Naive B cell (primary cell): ENCODE measurements around the gene ETV6. TPM values are rescaled to one million over a fixed set of nuclear protein-coding genes. Genes with fewer than 3 reads are reported as not detected.

ENCODE experiments used
- ATAC-seq, 2 donors: fragments of 150-1000 bp; cut with Tn5 transposase; 2 replicates each; pipeline ENCODE4 v1.10.0; 2021; ENCODE audit warnings: low read depth in 2 of 2, mild to moderate bottlenecking in 2 of 2, moderate library complexity in 2 of 2
- DNase-seq: peaks from one replicate; pipeline ENCODE4 v3.0.0; 2022
- H3K27ac Mint-ChIP-seq, 6 donors: one replicate each; pipeline ENCODE4 v1.8.0; 2020 to 2022; ENCODE audit warnings: mild to moderate bottlenecking in 6 of 6, mixed read lengths in 6 of 6, moderate library complexity in 5 of 6, inconsistent platforms in 2 of 6
- H3K27me3 Mint-ChIP-seq, 3 donors: one replicate each; pipeline ENCODE4 v1.8.0; 2021 to 2022; ENCODE audit warnings: mixed read lengths in 3 of 3, mild to moderate bottlenecking in 1 of 3
- H3K36me3 Mint-ChIP-seq, 2 donors: one replicate each; pipeline ENCODE4 v1.8.0; 2020 to 2022; ENCODE audit warnings: mixed read lengths in 2 of 2, inconsistent platforms in 1 of 2, mild to moderate bottlenecking in 1 of 2
- H3K4me1 Mint-ChIP-seq, 3 donors: one replicate each; pipeline ENCODE4 v1.8.0; 2020 to 2022; ENCODE audit warnings: mixed read lengths in 3 of 3, inconsistent platforms in 1 of 3, mild to moderate bottlenecking in 1 of 3, moderate library complexity in 1 of 3
- H3K4me3 Mint-ChIP-seq, 8 donors: one replicate each; pipeline ENCODE4 v1.8.0; 2020 to 2022; ENCODE audit warnings: mild to moderate bottlenecking in 8 of 8, mixed read lengths in 8 of 8, moderate library complexity in 8 of 8, inconsistent platforms in 2 of 8
- H3K9me3 Mint-ChIP-seq, 7 donors: one replicate each; pipeline ENCODE4 v1.8.0; 2020 to 2022; ENCODE audit warnings: mixed read lengths in 7 of 7, mild to moderate bottlenecking in 5 of 7, inconsistent platforms in 2 of 7, moderate library complexity in 1 of 7
- polyA plus RNA-seq, 6 donors: library from polyadenylated mRNA; unstranded; fragments of 300-500 nt; fragmentation: Illumina TruSeq; gene quantifications; one replicate each; pipeline ENCODE4 v1.2.3, GENCODE V29; 2021; ENCODE audit warnings: low read depth in 6 of 6

ETV6 gene
- polyA plus RNA-seq, 6 donors from 2014 or later = 3.7 to 9.6 (median 6.6) TPM

DNA sequence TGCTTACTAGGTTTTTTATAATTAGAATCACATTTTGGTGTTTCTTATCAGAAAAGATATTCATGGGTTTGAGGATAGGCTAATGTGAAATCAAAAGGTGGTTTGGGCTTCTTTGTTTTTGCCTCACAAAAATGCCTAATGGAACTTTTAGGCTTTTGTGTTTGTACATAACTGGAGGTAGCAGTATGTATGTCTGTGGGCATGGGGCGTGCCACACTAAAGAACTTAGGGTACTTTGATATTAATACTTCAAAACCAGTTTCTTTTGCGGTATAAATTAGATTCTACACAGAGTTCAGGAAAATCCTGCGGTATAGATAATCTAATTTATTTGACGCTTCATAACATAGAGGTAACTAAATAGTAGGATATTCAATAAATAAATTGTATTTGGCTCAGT lies 1.9 kb downstream of the ETV6 start:
- Mint-ChIP-seq H3K27ac (peak overlapping the region; percentile 89 to 99 (median 98)), H3K9me3 (no peaks in the 10 kb centered on the region), H3K36me3 (peaks cover 0 to 11% of the 10 kb centered on the region in 2 donors), H3K4me1 (peaks cover 50 to 62% (median 56%) of the 10 kb centered on the region in 3 donors), H3K27me3 (no peaks in the 10 kb centered on the region), H3K4me3 (peak overlapping the region; percentile 89 to 99 (median 97))
- ATAC-seq (no peak), DNase-seq (no peak)

DNA sequence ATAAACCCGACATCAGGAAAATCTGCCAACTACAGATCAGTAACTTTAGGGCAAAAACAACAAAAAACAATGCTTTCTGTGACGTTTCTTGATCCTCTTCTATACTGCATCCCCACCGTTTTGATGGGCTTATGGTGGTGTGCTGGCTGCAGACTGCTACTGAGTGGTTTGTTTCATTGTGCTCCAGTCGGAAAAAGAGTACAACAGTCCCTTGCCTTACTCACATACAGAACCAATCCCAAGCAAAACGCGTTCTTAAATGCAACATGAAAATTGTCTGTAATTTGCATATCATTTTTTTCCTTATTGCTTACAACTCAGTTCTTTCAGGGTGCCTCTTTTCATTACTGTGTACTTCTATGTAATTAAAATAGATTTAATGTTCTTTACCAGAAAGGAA lies 2.3 kb downstream of the ETV6 start:
- no peak for ATAC-seq
- H3K27me3 Mint-ChIP-seq = no peaks in the 10 kb centered on the region
- no peaks in the 10 kb centered on the region for H3K9me3 Mint-ChIP-seq
- peak overlapping the region; percentile 89 to 99 (median 97) for H3K4me3 Mint-ChIP-seq
- peaks cover 0 to 11% of the 10 kb centered on the region in 2 donors for H3K36me3 Mint-ChIP-seq
- no peak for DNase-seq
- peak overlapping the region; percentile 83 to 99 (median 95) for H3K27ac Mint-ChIP-seq
- H3K4me1 Mint-ChIP-seq = peaks cover 54 to 66% (median 59%) of the 10 kb centered on the region in 3 donors

DNA sequence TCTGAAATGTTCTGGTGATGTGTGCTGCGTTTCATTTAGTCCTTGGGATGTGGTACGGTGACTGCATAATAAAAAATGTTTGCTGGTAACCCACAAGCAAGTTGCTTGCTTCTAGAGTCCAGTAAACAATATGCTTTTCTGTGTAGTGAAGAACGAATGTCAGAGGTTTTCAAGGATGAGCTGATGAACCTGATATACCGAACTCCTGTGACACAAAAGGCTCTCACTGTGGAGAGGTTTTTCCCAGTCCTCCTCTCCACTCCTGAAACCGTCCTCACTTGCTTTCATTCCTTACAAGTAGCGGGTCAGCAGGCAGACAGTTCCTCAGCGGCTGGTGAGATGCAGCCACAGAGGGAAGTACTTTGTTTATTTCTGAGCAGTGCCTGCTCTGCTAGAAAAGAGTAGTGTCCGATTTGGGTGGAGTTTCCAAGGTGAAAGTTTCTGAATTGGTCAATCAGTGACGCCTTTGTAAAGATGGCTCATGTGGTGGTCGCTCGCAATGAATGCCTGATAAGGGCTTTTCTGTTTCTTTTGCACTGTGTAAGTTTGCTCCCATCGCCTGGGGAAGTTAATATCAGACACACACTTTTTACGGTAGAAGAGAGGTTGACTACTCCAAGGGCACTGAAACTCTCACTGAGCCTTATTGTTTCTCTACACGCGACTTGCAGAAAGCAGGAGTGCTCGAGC lies 3.0 kb downstream of the ETV6 start:
- Mint-ChIP-seq H3K4me1 (peaks cover 60 to 73% (median 64%) of the 10 kb centered on the region in 3 donors), H3K36me3 (peaks cover 0 to 11% of the 10 kb centered on the region in 2 donors), H3K4me3 (peak overlapping the region; percentile 89 to 99 (median 97)), H3K27ac (peak overlapping the region; percentile 89 to 97 (median 92)), H3K27me3 (no peaks in the 10 kb centered on the region), H3K9me3 (no peaks in the 10 kb centered on the region)
- ATAC-seq (no peak), DNase-seq (peak; percentile 30)

GRCh38 chr12:11653215-11653753 lies 3.8 kb downstream of the ETV6 start:
- peak; percentile 33 for DNase-seq
- Mint-ChIP-seq H3K36me3 (peaks cover 0 to 11% of the 10 kb centered on the region in 2 donors), H3K27ac (peak overlapping the region; percentile 46 to 97 (median 92)), H3K27me3 (no peaks in the 10 kb centered on the region), H3K4me3 (peak overlapping the region; percentile 89 to 99 (median 97)), H3K9me3 (no peaks in the 10 kb centered on the region), H3K4me1 (peaks cover 62 to 79% (median 65%) of the 10 kb centered on the region in 3 donors)
- no peak for ATAC-seq

DNA sequence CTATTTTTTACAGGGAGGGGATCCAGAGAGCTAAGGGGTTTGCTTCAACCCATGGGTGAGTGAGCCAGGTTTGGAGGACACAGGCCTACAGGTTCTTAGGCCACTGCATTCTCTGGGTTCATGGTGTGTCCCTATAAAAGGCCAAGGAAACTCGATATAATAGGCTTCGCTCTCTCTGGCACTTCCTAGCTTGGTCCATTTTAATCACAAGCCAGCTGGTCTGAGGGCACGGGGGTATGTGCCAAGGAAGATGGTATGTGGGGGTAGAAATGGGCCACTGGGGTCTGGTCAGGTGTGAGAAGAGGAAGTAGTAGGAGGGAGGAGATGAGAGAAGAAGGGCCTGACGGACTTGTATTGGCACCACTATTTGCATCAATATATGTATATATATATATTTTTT lies 4.9 kb downstream of the ETV6 start:
- Mint-ChIP-seq H3K4me3 (peak overlapping the region in 7 of 8 donors; percentile 54 to 99 (median 80)), H3K27me3 (no peaks in the 10 kb centered on the region), H3K27ac (peak overlapping the region; percentile 0 to 97 (median 68)), H3K4me1 (peaks cover 61 to 85% (median 71%) of the 10 kb centered on the region in 3 donors), H3K36me3 (peaks cover 0 to 9% of the 10 kb centered on the region in 2 donors), H3K9me3 (no peaks in the 10 kb centered on the region)
- DNase-seq = peak; percentile 37
- ATAC-seq = no peak

GRCh38 chr12:11654802-11655201 lies 5.3 kb downstream of the ETV6 start:
- Mint-ChIP-seq H3K4me3 (peak overlapping the region in 5 of 8 donors; percentile 2 to 99 (median 89)), H3K27me3 (no peaks in the 10 kb centered on the region), H3K9me3 (no peaks in the 10 kb centered on the region)

DNA sequence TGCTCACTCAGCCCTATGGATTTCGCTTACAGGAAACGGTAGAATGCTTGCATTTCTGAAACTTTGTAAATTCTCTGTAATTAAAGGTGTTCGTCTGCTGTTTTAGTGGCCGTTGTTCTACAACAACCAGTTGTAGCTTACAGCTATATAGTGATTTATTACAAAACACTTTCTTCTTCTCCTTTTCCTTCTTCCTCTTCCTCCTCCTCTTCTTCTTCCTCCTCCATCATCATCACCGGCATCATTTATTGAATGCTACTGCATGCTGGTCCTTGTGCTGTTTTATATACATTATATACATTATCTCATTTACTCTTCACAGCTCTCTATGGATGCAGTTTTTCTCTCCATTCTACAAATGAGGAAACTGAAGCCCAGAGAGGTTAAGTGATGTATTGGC lies 6.4 kb downstream of the ETV6 start:
- H3K4me1 Mint-ChIP-seq = peaks cover 63 to 86% (median 79%) of the 10 kb centered on the region in 3 donors
- H3K36me3 Mint-ChIP-seq = no peaks in the 10 kb centered on the region
- H3K9me3 Mint-ChIP-seq = no peaks in the 10 kb centered on the region
- peak overlapping the region in 2 of 6 donors; percentile 1 to 8 for H3K27ac Mint-ChIP-seq
- DNase-seq (no peak), ATAC-seq (no peak)
- no peaks in the 10 kb centered on the region for H3K27me3 Mint-ChIP-seq
- peak overlapping the region in 2 of 8 donors; percentile 6 to 17 for H3K4me3 Mint-ChIP-seq

More at GRCh38 chr12:11654802-11655201, 5.3 kb downstream of the ETV6 start:
- Mint-ChIP-seq H3K27ac (peak overlapping the region in 2 of 6 donors; percentile 34 to 97), H3K4me1 (peaks cover 65 to 89% (median 75%) of the 10 kb centered on the region in 3 donors), H3K36me3 (peaks cover 0 to 4% of the 10 kb centered on the region in 2 donors)
- ATAC-seq (no peak), DNase-seq (no peak)

DNA sequence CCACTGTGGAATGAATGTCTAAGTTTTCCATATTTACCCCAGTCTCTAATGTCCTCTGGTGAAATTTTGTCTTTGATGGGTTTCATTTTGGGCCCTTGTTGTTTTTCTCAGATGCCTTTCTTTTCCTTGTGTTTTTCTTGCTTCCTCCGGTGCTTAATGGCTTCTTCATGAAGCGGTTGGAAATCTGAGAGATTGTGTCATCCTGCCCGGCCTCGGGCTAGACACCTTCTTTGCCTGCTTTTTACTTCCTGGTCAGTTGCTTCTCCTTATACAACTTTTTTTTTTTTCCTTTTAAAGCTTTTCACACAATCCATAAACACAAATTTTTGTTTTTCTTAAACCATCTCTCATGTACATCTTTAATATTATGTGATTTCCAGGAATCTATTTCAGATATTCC lies 7.1 kb downstream of the ETV6 start:
- H3K9me3 Mint-ChIP-seq = no peaks in the 10 kb centered on the region
- H3K4me1 Mint-ChIP-seq = peaks cover 61 to 83% (median 75%) of the 10 kb centered on the region in 3 donors
- H3K4me3 Mint-ChIP-seq = no peak overlapping the region
- DNase-seq (no peak), ATAC-seq (no peak)
- peaks cover 3% of the 10 kb centered on the region in 2 donors for H3K36me3 Mint-ChIP-seq
- H3K27me3 Mint-ChIP-seq = no peaks in the 10 kb centered on the region
- H3K27ac Mint-ChIP-seq = no peak overlapping the region

DNA sequence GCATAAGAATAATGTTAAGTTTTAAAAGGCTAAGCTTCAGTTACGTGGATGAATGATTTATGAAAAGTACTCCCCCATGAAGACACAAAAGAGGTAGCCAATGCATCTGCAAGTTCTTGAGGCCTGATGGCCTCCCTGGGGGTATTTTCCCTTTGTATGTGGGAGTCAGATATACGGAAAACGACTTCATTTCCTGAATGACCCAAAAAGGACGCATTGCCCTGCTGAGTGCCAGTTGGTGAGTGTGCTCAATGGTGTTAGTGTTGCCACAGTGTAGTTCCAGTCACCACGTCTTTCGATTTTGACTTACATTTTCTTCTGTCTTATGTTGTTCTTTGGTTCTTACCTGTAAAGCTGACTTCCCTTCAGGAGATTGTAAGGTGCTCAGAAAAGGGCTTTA lies 8.0 kb downstream of the ETV6 start:
- no peak overlapping the region for H3K27ac Mint-ChIP-seq
- peaks cover 6 to 9% of the 10 kb centered on the region in 2 donors for H3K36me3 Mint-ChIP-seq
- H3K27me3 Mint-ChIP-seq = no peaks in the 10 kb centered on the region
- peaks cover 62 to 82% (median 75%) of the 10 kb centered on the region in 3 donors for H3K4me1 Mint-ChIP-seq
- H3K4me3 Mint-ChIP-seq = no peak overlapping the region
- ATAC-seq = no peak
- DNase-seq = no peak
- H3K9me3 Mint-ChIP-seq = no peaks in the 10 kb centered on the region

- Mint-ChIP-seq H3K27ac (peak overlapping the region in 2 of 6 donors; percentile 13 to 48), H3K27me3 (no peaks in the 10 kb centered on the region), H3K4me1 (peaks cover 61 to 82% (median 70%) of the 10 kb centered on the region in 3 donors), H3K36me3 (peaks cover 9 to 11% of the 10 kb centered on the region in 2 donors), H3K9me3 (no peaks in the 10 kb centered on the region), H3K4me3 (no peak overlapping the region)
- DNase-seq (no peak), ATAC-seq (no peak)
These were observed 9.3 kb downstream of the ETV6 start for GRCh38 chr12:11658791-11659190.

DNA sequence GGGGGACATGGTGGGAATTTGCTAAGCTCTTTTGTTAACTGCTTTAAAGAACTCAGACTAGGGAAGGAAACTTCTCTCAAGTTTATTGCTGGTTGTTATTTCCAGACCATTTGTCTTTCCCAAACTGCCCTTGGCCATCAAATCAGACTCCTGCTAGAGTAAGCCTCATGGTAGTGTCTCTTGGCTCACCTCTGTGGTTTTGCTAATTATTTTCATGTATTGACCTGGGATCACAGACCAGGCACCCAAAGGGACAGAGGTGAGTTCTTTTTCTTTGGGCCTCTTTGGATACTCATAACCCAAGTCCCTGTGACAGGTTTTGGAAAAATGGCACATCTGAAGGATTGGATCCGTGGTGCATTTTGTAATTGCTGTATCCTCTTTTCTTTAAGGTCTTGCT lies 11.2 kb downstream of the ETV6 start:
- DNase-seq (no peak), ATAC-seq (no peak)
- Mint-ChIP-seq H3K9me3 (peaks cover 0 to 3% (median 0%) of the 10 kb centered on the region in 7 donors), H3K36me3 (peaks cover 9 to 11% of the 10 kb centered on the region in 2 donors), H3K4me1 (peaks cover 57 to 83% (median 67%) of the 10 kb centered on the region in 3 donors), H3K4me3 (no peak overlapping the region), H3K27me3 (no peaks in the 10 kb centered on the region), H3K27ac (no peak overlapping the region)

DNA sequence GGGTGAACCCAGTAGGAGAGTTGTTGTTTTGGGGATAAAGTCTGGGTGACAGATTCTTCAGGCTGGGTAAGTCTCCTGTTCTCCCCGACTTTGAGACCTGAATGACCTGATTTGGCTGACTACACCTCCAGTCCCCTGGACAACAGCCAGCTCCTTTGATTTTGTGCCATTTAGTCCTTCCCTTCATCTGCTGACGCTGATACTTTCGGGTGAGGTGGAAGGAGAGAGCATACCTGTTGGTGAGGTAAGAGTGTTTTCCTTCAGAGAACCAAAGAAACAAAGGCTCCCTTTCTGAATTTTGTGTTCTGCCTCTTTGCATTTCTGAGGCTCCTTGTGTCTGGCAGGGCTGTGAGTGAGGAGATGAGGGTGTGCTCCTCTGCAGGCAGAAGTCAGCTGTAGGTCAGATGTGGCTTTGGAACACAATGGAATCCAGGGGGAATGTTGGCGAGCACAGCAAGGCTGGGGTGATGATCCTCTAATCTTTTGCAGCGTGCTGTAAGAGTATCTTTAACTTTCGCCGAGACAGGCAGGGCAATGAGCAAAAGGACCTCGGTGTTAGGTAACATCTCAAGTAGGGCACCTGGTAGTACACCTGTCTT lies 12.1 kb downstream of the ETV6 start:
- peaks cover 9 to 11% of the 10 kb centered on the region in 2 donors for H3K36me3 Mint-ChIP-seq
- ATAC-seq (no peak), DNase-seq (no peak)
- H3K27me3 Mint-ChIP-seq = no peaks in the 10 kb centered on the region
- H3K9me3 Mint-ChIP-seq = peaks cover 0 to 3% (median 0%) of the 10 kb centered on the region in 7 donors
- peak overlapping the region in 2 of 6 donors; percentile 31 to 45 for H3K27ac Mint-ChIP-seq
- peak overlapping the region in 1 of 8 donors; percentile 9 for H3K4me3 Mint-ChIP-seq
- H3K4me1 Mint-ChIP-seq = peaks cover 60 to 83% (median 67%) of the 10 kb centered on the region in 3 donors

- DNase-seq (no peak), ATAC-seq (no peak)
- Mint-ChIP-seq H3K27me3 (no peaks in the 10 kb centered on the region), H3K9me3 (peaks cover 0 to 3% (median 0%) of the 10 kb centered on the region in 7 donors), H3K4me3 (no peak overlapping the region), H3K36me3 (peaks cover 9 to 11% of the 10 kb centered on the region in 2 donors), H3K4me1 (peaks cover 60 to 83% (median 70%) of the 10 kb centered on the region in 3 donors), H3K27ac (peak overlapping the region in 1 of 6 donors; percentile 42)
These were observed 12.9 kb downstream of the ETV6 start for GRCh38 chr12:11662369-11662768.
